Small intestine (tissue), 7 donors: ENCODE data around the gene GNAQ. TPM values are rescaled to one million over a fixed set of nuclear protein-coding genes. Genes with fewer than 3 reads are reported as not detected.

ENCODE experiments used
- DNase-seq, 2 donors: peaks; one replicate each; pipeline versions ENCODE4 v3.0.0 to v3.0.0-alpha.2; 2013
- FAIRE-seq: peaks from 2 replicates; lab custom pipeline; 2012; peaks lifted over from hg19 to GRCh38; lab: Jason Lieb, UNC
- H3K27ac ChIP-seq, 3 donors: one replicate each; pipeline ENCODE4 v1.5.1; 2013; ENCODE audit warnings: low read length in 2 of 3, mild to moderate bottlenecking in 2 of 3, control low read depth in 1 of 3, inconsistent platforms in 1 of 3, low read depth in 1 of 3, moderate library complexity in 1 of 3
- H3K27me3 ChIP-seq, 3 donors: one replicate each; pipeline ENCODE4 v1.6.1; 2013; ENCODE audit warnings: low read length in 3 of 3, inconsistent platforms in 1 of 3; ENCODE audit not compliant: control insufficient read depth in 3 of 3, insufficient read depth in 3 of 3
- H3K36me3 ChIP-seq, 3 donors: one replicate each; pipeline ENCODE4 v1.6.1; 2013; ENCODE audit warnings: low read length in 3 of 3, inconsistent platforms in 1 of 3, low read depth in 1 of 3, mild to moderate bottlenecking in 1 of 3, moderate library complexity in 1 of 3; ENCODE audit not compliant: control insufficient read depth in 3 of 3, insufficient read depth in 2 of 3
- H3K4me1 ChIP-seq, 3 donors: one replicate each; pipeline ENCODE4 v1.6.1; 2013; ENCODE audit warnings: low read length in 2 of 3, inconsistent platforms in 1 of 3, low read depth in 1 of 3, mild to moderate bottlenecking in 1 of 3, moderate library complexity in 1 of 3; ENCODE audit not compliant: control insufficient read depth in 3 of 3, insufficient read depth in 2 of 3
- H3K4me3 ChIP-seq, 3 donors: one replicate each; pipeline ENCODE4 v1.5.1; 2013; ENCODE audit warnings: low read length in 3 of 3, control low read depth in 1 of 3, inconsistent platforms in 1 of 3, low read depth in 1 of 3, mild to moderate bottlenecking in 1 of 3, moderate library complexity in 1 of 3
- H3K9me3 ChIP-seq, 2 donors: one replicate each; pipeline ENCODE4 v1.6.1; 2013; ENCODE audit warnings: low read depth in 1 of 2, low read length in 1 of 2; ENCODE audit not compliant: control insufficient read depth in 2 of 2, insufficient read depth in 1 of 2
- WGBS, 3 donors: extraction: QIAGEN DNeasy Blood & Tissue Kit; methylation state at CpG; one replicate each; pipeline ENCODE4 v1.1.7; 2013; 5-methylcytosine and 5-hydroxymethylcytosine counted together
- polyA plus RNA-seq, 4 donors: library from polyadenylated mRNA; stranded (reverse) in 3 of 4; unstranded in 1 of 4; fragments of 200-250 nt in 3 of 4; fragments of 120-200 nt in 1 of 4; gene quantifications; one replicate each; pipeline versions ENCODE4 v1.2.1 to v1.2.3, GENCODE V29; 2013
- donor health status: healthy with polysubstance abuse.
- donor health status: control.
- donor health status: control.
- donor health status: Bipolar disorder and iron deficiency.
- donor health status: healthy.

Gene GNAQ
- polyA plus RNA-seq, 4 donors = 10.0 to 32.3 (median 15.6) TPM

- no peaks in the 10 kb centered on the region for H3K27me3 ChIP-seq
- no peak overlapping the region for H3K4me3 ChIP-seq
- peaks cover 0 to 3% (median 0%) of the 10 kb centered on the region in 3 donors for H3K36me3 ChIP-seq
- no peaks in the 10 kb centered on the region for H3K9me3 ChIP-seq
- DNase-seq = peak in 1 of 2 donors; percentile 19
- H3K4me1 ChIP-seq = no peaks in the 10 kb centered on the region
- no peak overlapping the region for H3K27ac ChIP-seq
- no peak for FAIRE-seq
- WGBS, 3 donors = 36 to 50% (median 50%) methylated on average over 3 of the region's 3 CpGs
Measured at GRCh38 chr9:77898864-77899263, 132.7 kb downstream of the GNAQ start.

- no peak for FAIRE-seq
- H3K4me1 ChIP-seq = no peaks in the 10 kb centered on the region
- H3K27ac ChIP-seq = peak overlapping the region in 1 of 3 donors; percentile 42
- no peaks in the 10 kb centered on the region for H3K27me3 ChIP-seq
- no peaks in the 10 kb centered on the region for H3K9me3 ChIP-seq
- peaks cover 0 to 3% (median 0%) of the 10 kb centered on the region in 3 donors for H3K36me3 ChIP-seq
- H3K4me3 ChIP-seq = no peak overlapping the region
- 63 to 72% (median 65%) methylated on average over 8 of the region's 8 CpGs for WGBS, 3 donors
- DNase-seq = no peak
Measured at GRCh38 chr9:77896938-77897667, 134.5 kb downstream of the GNAQ start.

- no peak for FAIRE-seq
- no peaks in the 10 kb centered on the region for H3K4me1 ChIP-seq
- H3K27me3 ChIP-seq = no peaks in the 10 kb centered on the region
- peaks cover 0 to 3% (median 0%) of the 10 kb centered on the region in 3 donors for H3K36me3 ChIP-seq
- DNase-seq = no peak
- H3K4me3 ChIP-seq = no peak overlapping the region
- H3K9me3 ChIP-seq = no peaks in the 10 kb centered on the region
- H3K27ac ChIP-seq = no peak overlapping the region
- 65 to 73% (median 72%) methylated on average over 2 of the region's 2 CpGs for WGBS, 3 donors
Measured at GRCh38 chr9:77896269-77896937, 135.2 kb downstream of the GNAQ start.

- no peak overlapping the region for H3K27ac ChIP-seq
- WGBS, 3 donors = 94 to 99% (median 98%) methylated on average over 3 of the region's 3 CpGs
- FAIRE-seq = no peak
Measured at GRCh38 chr9:77893706-77894105, 137.9 kb downstream of the GNAQ start.

GRCh38 chr9:77892955-77893514 lies 138.6 kb downstream of the GNAQ start:
- peaks cover 0 to 3% (median 0%) of the 10 kb centered on the region in 3 donors for H3K36me3 ChIP-seq
- no peaks in the 10 kb centered on the region for H3K27me3 ChIP-seq
- H3K27ac ChIP-seq = no peak overlapping the region
- H3K9me3 ChIP-seq = no peaks in the 10 kb centered on the region
- DNase-seq (no peak), FAIRE-seq (no peak)
- H3K4me3 ChIP-seq = no peak overlapping the region
- 92 to 95% (median 94%) methylated on average over 3 of the region's 3 CpGs for WGBS, 3 donors
- no peaks in the 10 kb centered on the region for H3K4me1 ChIP-seq

More at GRCh38 chr9:77893706-77894105, 137.9 kb downstream of the GNAQ start:
- H3K36me3 ChIP-seq = peaks cover 0 to 3% (median 0%) of the 10 kb centered on the region in 3 donors
- no peak overlapping the region for H3K4me3 ChIP-seq
- H3K9me3 ChIP-seq = no peaks in the 10 kb centered on the region
- DNase-seq = no peak
- no peaks in the 10 kb centered on the region for H3K27me3 ChIP-seq
- H3K4me1 ChIP-seq = no peaks in the 10 kb centered on the region

- H3K36me3 ChIP-seq = peaks cover 0 to 3% (median 0%) of the 10 kb centered on the region in 3 donors
- no peak overlapping the region for H3K27ac ChIP-seq
- DNase-seq = no peak
- 58 to 66% (median 59%) methylated on average over 1 of the region's 1 CpG for WGBS, 3 donors
- no peaks in the 10 kb centered on the region for H3K27me3 ChIP-seq
- H3K4me3 ChIP-seq = no peak overlapping the region
- H3K9me3 ChIP-seq = no peaks in the 10 kb centered on the region
- FAIRE-seq = no peak
- no peaks in the 10 kb centered on the region for H3K4me1 ChIP-seq
Measured at GRCh38 chr9:77892171-77892570, 139.4 kb downstream of the GNAQ start.

GRCh38 chr9:77891128-77891800 lies 140.3 kb downstream of the GNAQ start:
- H3K27ac ChIP-seq = no peak overlapping the region

GRCh38 chr9:77887662-77888061 lies 143.9 kb downstream of the GNAQ start:
- Histone ChIP-seq H3K27ac (no peak overlapping the region), H3K4me1 (peaks cover 0 to 9% (median 3%) of the 10 kb centered on the region in 3 donors), H3K4me3 (no peak overlapping the region), H3K27me3 (no peaks in the 10 kb centered on the region), H3K36me3 (peaks cover 0 to 9% (median 0%) of the 10 kb centered on the region in 3 donors), H3K9me3 (no peaks in the 10 kb centered on the region)
- WGBS, 3 donors = 15 to 56% (median 41%) methylated on average over 2 of the region's 2 CpGs
- FAIRE-seq (no peak), DNase-seq (peak in 1 of 2 donors; percentile 36)

More at GRCh38 chr9:77891128-77891800, 140.3 kb downstream of the GNAQ start:
- FAIRE-seq = no peak
- peaks cover 0 to 7% (median 0%) of the 10 kb centered on the region in 3 donors for H3K36me3 ChIP-seq
- H3K4me3 ChIP-seq = no peak overlapping the region
- no peaks in the 10 kb centered on the region for H3K9me3 ChIP-seq
- no peaks in the 10 kb centered on the region for H3K4me1 ChIP-seq
- DNase-seq = no peak
- H3K27me3 ChIP-seq = no peaks in the 10 kb centered on the region
- whole genome bisulfite sequencing, 3 donors = 74 to 84% (median 83%) methylated on average over 8 of the region's 8 CpGs
